ENCODE measurements around the gene GALNT2. TPM values are rescaled to one million over a fixed set of nuclear protein-coding genes. Genes with fewer than 3 reads are reported as not detected.

GALNT2 gene
- total and polyA plus RNA-seq, 2 of the 13 experiments (the other 11 are each of a cell fraction or from before 2014, with no cell fraction given), result 39.3 to 39.6 TPM

- no peak for FAIRE-seq
- H3K4me1 ChIP-seq (ENCODE audit: insufficient read depth, low read length), result peaks cover 99% of the 10 kb centered on the region
- POLR2A ChIA-PET, result interaction anchor here (1.4 kb wide), 1 partner anchor 51 kb away, joined by 4 read pairs; no protein-coding TSS in a partner anchor
These were observed 40.9 kb downstream of the GALNT2 start for GRCh38 chr1:230107941-230108340.

More at GRCh38 chr1:230107941-230108340, 40.9 kb downstream of the GALNT2 start:
- no peaks in the 10 kb centered on the region for H3K9me3 ChIP-seq (ENCODE audit: low read length)
- no peak overlapping the region for H3K27ac ChIP-seq (ENCODE audit: extremely low read length, insufficient read depth, low read length)
- WGBS (ENCODE audit: low lambda C conversion rate), result 100% methylated on average over 3 of the region's 6 CpGs
- H3K36me3 ChIP-seq (replicated peaks in 1 of 2; ENCODE audit: control insufficient read depth in 1 of 2, insufficient read depth in 2 of 2, low read length in 2 of 2), result no peaks in the 10 kb centered on the region
- TF ChIP-seq ZNF34 (CRISPR knock-in tag; IDR thresholded peaks at IDR 0.05; ENCODE audit: borderline replicate concordance), result no peak
- no peak for TF ChIP-seq TEAD3 (CRISPR knock-in tag; optimal IDR thresholded peaks at IDR 0.05; ENCODE audit: borderline replicate concordance)
- no peak for TF ChIP-seq ZNF235 (CRISPR knock-in tag; IDR thresholded peaks at IDR 0.05; ENCODE audit: borderline replicate concordance)
- TF ChIP-seq ZNF720 (CRISPR knock-in tag; IDR thresholded peaks at IDR 0.05), result no peak
- TF ChIP-seq ATM (IDR thresholded peaks at IDR 0.05; ENCODE audit: borderline replicate concordance), result no peak
- no peak for TF ChIP-seq ZBTB33 (CRISPR knock-in tag; IDR thresholded peaks at IDR 0.05)
- no peak for TF ChIP-seq ZHX1 (CRISPR knock-in tag; IDR thresholded peaks at IDR 0.05; ENCODE audit: low read depth)
- no peak for TF ChIP-seq RXRA (CRISPR knock-in tag; IDR thresholded peaks at IDR 0.05)
- TF ChIP-seq ZNF800 (CRISPR knock-in tag; IDR thresholded peaks at IDR 0.05), result no peak
- no peak for TF ChIP-seq TP53 (CRISPR knock-in tag; conservative IDR thresholded peaks at IDR 0.05)
- intact Hi-C loops (cut with micrococcal nuclease; ENCODE audit: unreplicated experiment), result no loop called here
- no peak overlapping the region for H3K9ac ChIP-seq (ENCODE audit: insufficient read depth, low read depth, low read length)
- H3K4me3 ChIP-seq (replicated peaks in 1 of 3; ENCODE audit: insufficient read depth in 1 of 3, low read depth in 2 of 3, low read length in 3 of 3), result no peak overlapping the region
- H3K4me2 ChIP-seq (ENCODE audit: low read depth, low read length), result no peak overlapping the region
- CTCF ChIA-PET (ENCODE audit: low intra/inter-chr PET ratio, low total read pairs), result no interaction called here
- peaks cover 64% of the 10 kb centered on the region for H3K79me2 ChIP-seq (ENCODE audit: insufficient read depth, low read length)
- DNase-seq (ENCODE audit: low spot score) (no peak), ATAC-seq (no peak)
- H2AFZ ChIP-seq (ENCODE audit: low read length), result no peak overlapping the region
- BruUV-seq (replicated peaks), result no TSS peak
- in situ Hi-C loops (cut with HindIII; ENCODE audit: extremely low pct_ligation_motif_present, low pct_unique_long_range_greater_than_20kb), result no loop called here
- no peaks in the 10 kb centered on the region for H3K27me3 ChIP-seq (ENCODE audit: control insufficient read depth in 1 of 2, insufficient read depth in 2 of 2, low read length in 2 of 2)
- H4K20me1 ChIP-seq (ENCODE audit: insufficient read depth, low read length), result peaks cover 4% of the 10 kb centered on the region; the same call in 1 of the 2 replicates

Measured in HepG2 (cell line).